GM19438 (cell line): ENCODE measurements around the gene SHPK.
A peak's percentile ranks its signal among the peaks of the same experiment; 100 is the strongest.

Experiments used
- ATAC-seq: cut with Tn5 transposase; IDR thresholded peaks from one replicate; pipeline ENCODE4 v1.9.1; 2021; ENCODE audit warnings: low read depth; ENCODE audit not compliant: unreplicated experiment

SHPK gene

DNA sequence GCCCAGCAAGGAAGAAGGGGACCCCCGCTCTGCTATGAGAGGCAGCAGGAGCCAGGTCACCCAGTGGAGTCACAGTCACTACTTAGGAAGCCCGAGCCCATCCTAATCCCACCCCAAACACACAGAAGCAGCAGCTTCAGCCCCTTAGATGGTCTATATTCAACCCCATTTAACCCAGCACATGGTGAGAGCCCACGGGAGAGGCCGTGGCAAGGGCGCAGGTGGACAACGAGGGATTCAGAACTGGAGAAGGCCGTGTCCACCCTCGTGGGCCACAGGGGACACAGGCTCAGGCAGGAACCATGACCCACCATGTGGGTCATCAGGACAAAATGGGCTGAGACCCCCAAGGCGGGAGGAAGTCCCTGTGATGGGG, 76.8 kb downstream of the SHPK start:
- no peak for ATAC-seq

DNA sequence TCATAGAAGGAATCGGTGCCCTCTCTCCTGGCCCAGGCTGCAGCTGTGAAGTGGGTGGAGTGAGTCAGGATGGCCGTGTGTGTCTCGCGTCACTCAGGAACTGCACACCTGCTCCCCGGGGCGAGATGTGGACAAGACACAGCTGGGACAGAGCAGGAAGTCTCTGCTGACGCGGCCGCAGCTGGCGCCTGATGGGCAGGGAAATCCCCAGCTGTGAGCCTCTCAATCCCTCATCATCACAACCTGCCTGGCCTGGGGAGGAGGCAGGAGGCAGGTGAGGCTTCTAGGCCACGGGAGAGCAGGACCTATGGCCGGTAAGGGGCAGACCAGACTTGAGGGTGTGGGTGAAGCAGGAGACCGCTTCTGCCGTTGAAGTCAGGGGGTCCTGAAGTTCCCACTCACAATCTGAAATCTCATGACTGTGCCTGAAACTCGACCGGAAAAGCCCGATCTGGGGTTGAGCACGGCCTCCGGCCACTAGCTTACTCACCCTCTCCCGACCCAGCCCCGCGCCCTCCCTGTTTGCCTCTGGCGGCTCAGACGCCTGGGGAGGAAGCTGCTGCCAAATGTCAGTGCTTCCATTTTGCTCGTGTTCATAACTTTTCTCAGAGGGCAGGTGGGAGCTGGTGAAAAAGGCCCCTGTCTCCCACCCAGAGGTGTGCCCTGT, 77.3 kb downstream of the SHPK start:
- ATAC-seq: peak; percentile 78
